Purkinje cell (primary cell): ENCODE results near the gene TXNL1. TPM values are rescaled to one million over a fixed set of nuclear protein-coding genes. Genes with fewer than 3 reads are reported as not detected.

Experiments used
- polyA plus RNA-seq: library from polyadenylated mRNA; unstranded; fragments of >200 nt; fragmentation: Nextera tagmentation; gene quantifications from 2 replicates; pipeline ENCODE4 v1.2.1, GENCODE V29; 2014

Gene TXNL1
- 140 and 161 TPM in 2 replicates for polyA plus RNA-seq

GRCh38 chr18:56638232-56639103, at the start of gene TXNL1:
Gene TXNL1 (minus strand): TSS chr18:56638592. CDS start chr18:56638440, 152 bp downstream.

DNA sequence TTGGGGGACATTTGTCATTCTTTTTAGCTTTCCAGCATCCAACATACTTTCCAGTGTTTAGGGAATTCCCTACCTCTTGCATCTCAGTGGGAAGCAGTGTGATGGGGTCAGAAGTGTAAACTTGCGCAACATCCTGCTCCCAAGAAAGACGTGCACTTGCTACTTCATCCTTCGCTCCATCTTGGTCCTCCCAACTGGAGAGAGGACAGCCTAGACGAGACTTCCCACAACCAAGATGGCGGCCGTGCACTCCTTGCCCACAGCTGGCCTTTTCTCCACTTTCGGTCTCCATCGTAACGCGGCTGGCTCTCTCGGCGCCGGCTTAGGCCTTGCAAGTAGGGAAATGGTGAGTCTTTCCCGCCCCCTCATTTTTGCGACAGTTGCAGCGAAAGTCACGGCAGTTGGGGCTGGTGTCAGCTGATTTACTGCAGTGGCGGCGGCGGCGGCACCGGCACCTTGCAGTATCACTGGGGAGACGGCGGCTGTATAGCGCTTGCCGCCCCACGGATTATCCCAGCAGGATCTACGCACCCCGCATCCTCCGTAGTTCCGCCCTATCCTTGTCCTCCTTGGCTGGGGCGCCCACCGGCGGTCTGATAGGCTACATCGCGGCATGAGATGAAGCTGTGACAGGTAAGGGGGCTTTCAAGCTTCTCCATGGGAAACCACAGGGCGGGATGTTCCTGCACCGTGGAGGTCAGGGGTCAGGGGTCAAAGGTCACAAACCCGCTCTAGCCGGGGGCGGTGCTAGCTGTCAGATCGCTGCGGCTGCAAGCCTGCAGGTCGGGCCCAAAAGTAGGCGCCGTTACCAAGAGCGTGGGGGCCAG, 12.8 kb upstream of the TXNL1 start, which contains the start of gene WDR7:
Gene WDR7 (plus strand): TSS at position 416 of the 827 bp plus-strand sequence. CDS start 21,157 bp downstream, outside the sequence.

Other genes starting within 250 kb of the TXNL1 start
- 41.9 and 68.9 TPM in 2 replicates for gene WDR7, start 12.8 kb upstream of the TXNL1 start, polyA plus RNA-seq